Endothelial cell (in vitro differentiated cells): ENCODE data around the gene CNOT4. TPM values are rescaled to one million over a fixed set of nuclear protein-coding genes. Genes with fewer than 3 reads are reported as not detected.
"Not testable (repeated sequence)": the region's sequence is repeated elsewhere in the genome, so short reads cannot be mapped to it uniquely, and the experiment has no call there.

ENCODE experiments used
- DNase-seq: peaks from one replicate; pipeline ENCODE4 v3.0.0; 2021; ENCODE audit warnings: low spot score
- H3K27ac Mint-ChIP-seq: one replicate; pipeline ENCODE4 v1.8.0; 2021; ENCODE audit warnings: mixed read lengths, inconsistent platforms; ENCODE audit not compliant: unreplicated experiment
- H3K27me3 Mint-ChIP-seq: one replicate; pipeline ENCODE4 v1.8.0; 2021; ENCODE audit warnings: mild to moderate bottlenecking, moderate library complexity, mixed read lengths, inconsistent platforms; ENCODE audit not compliant: unreplicated experiment
- H3K36me3 Mint-ChIP-seq: one replicate; pipeline ENCODE4 v1.8.0; 2021; ENCODE audit warnings: mild to moderate bottlenecking, low read depth, mixed read lengths, inconsistent platforms; ENCODE audit not compliant: unreplicated experiment
- H3K4me1 Mint-ChIP-seq: one replicate; pipeline ENCODE4 v1.8.0; 2021; ENCODE audit warnings: mild to moderate bottlenecking, mixed read lengths, inconsistent platforms; ENCODE audit not compliant: unreplicated experiment
- H3K4me3 Mint-ChIP-seq: one replicate; pipeline ENCODE4 v1.8.0; 2021; ENCODE audit warnings: mild to moderate bottlenecking, mixed read lengths, inconsistent platforms; ENCODE audit not compliant: unreplicated experiment
- H3K9me3 Mint-ChIP-seq: one replicate; pipeline ENCODE4 v1.8.0; 2021; ENCODE audit warnings: mixed read lengths, inconsistent platforms; ENCODE audit not compliant: unreplicated experiment
- CTCF ChIP-seq: fragments of 200-600 bp; sonication (generic); IDR thresholded peaks from one replicate; pipeline ENCODE4 v1.5.0; 2021; ENCODE audit warnings: antibody characterized with exemption; ENCODE audit not compliant: unreplicated experiment
- total RNA-seq: library from RNA; stranded (reverse); fragmentation: NEBNext Ultra II Directional; extraction: Animal tissue kit (Norgen Biotek cat#: 25700); gene quantifications from one replicate; pipeline ENCODE4 v1.2.1, GENCODE V29; 2021; ENCODE audit not compliant: unreplicated experiment

Gene CNOT4
- total RNA-seq, 1 donor from 2014 or later = 22.7 TPM

GRCh38 chr7:135448753-135449152 lies 61.1 kb downstream of the CNOT4 start:
- DNase-seq = no peak
- Mint-ChIP-seq H3K27ac (no peak overlapping the region), H3K27me3 (peaks cover 1% of the 10 kb centered on the region), H3K4me3 (no peak overlapping the region), H3K9me3 (no peaks in the 10 kb centered on the region), H3K36me3 (no peaks in the 10 kb centered on the region), H3K4me1 (peaks cover 7% of the 10 kb centered on the region)
- no peak for TF ChIP-seq CTCF

GRCh38 chr7:135447748-135448147 lies 62.2 kb downstream of the CNOT4 start:
- DNase-seq = no peak
- no peaks in the 10 kb centered on the region for H3K9me3 Mint-ChIP-seq
- H3K36me3 Mint-ChIP-seq = no peaks in the 10 kb centered on the region
- TF ChIP-seq CTCF = no peak
- no peak overlapping the region for H3K4me3 Mint-ChIP-seq
- H3K4me1 Mint-ChIP-seq = peaks cover 7% of the 10 kb centered on the region
- peaks cover 1% of the 10 kb centered on the region for H3K27me3 Mint-ChIP-seq
- H3K27ac Mint-ChIP-seq = no peak overlapping the region

- no peak for TF ChIP-seq CTCF
- no peak overlapping the region for H3K4me3 Mint-ChIP-seq
- peaks cover 7% of the 10 kb centered on the region for H3K4me1 Mint-ChIP-seq
- DNase-seq = no peak
- peaks cover 1% of the 10 kb centered on the region for H3K27me3 Mint-ChIP-seq
- H3K27ac Mint-ChIP-seq = no peak overlapping the region
- no peaks in the 10 kb centered on the region for H3K36me3 Mint-ChIP-seq
- H3K9me3 Mint-ChIP-seq = no peaks in the 10 kb centered on the region
These were observed 64.2 kb downstream of the CNOT4 start for GRCh38 chr7:135445690-135446089.

GRCh38 chr7:135445266-135445665 lies 64.6 kb downstream of the CNOT4 start:
- H3K4me1 Mint-ChIP-seq, H3K27ac Mint-ChIP-seq, H3K27me3 Mint-ChIP-seq, H3K36me3 Mint-ChIP-seq, H3K9me3 Mint-ChIP-seq, DNase-seq, H3K4me3 Mint-ChIP-seq: not testable (repeated sequence)

- Mint-ChIP-seq H3K4me3 (no peak overlapping the region), H3K9me3 (no peaks in the 10 kb centered on the region), H3K36me3 (peaks cover 4% of the 10 kb centered on the region), H3K4me1 (no peaks in the 10 kb centered on the region), H3K27ac (no peak overlapping the region), H3K27me3 (no peaks in the 10 kb centered on the region)
- DNase-seq = no peak
- TF ChIP-seq CTCF = no peak
These were observed 68.1 kb downstream of the CNOT4 start for GRCh38 chr7:135441791-135442190.

- Mint-ChIP-seq H3K27me3 (no peaks in the 10 kb centered on the region), H3K4me1 (peaks cover 4% of the 10 kb centered on the region), H3K9me3 (no peaks in the 10 kb centered on the region), H3K27ac (no peak overlapping the region), H3K36me3 (peaks cover 26% of the 10 kb centered on the region), H3K4me3 (no peak overlapping the region)
- TF ChIP-seq CTCF = no peak
- DNase-seq = no peak
These were observed 75.9 kb downstream of the CNOT4 start for GRCh38 chr7:135434047-135434446.
